ENCODE results near the gene HRH4.

DNA sequence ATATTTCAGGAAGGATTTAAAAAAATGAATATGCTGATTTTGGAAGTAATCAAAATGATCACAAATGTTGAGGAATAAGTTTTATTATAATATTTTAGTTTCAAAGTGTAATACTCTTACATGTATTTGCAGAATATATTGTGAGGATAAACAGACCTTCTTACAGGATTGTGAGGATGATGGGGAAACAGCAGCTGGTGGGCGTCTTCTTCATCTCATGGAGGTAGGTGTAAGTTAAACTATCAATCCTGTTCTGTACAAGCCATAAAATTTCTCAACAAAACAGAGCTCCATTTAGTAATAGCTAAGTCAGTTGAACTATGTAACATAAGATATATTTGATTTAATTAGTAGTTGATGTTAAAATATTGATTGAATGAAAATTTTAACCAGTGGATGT lies 12.5 kb upstream of the HRH4 start:
- TF ChIP-seq EP300 (IDR thresholded peaks at IDR 0.05; ENCODE audit: borderline replicate concordance in 1 of 2, low read depth in 1 of 2, low read length in 1 of 2) (no peak), RAD21 (IDR thresholded peaks at IDR 0.05; ENCODE audit: low read length) (no peak)
